ENCODE measurements around the gene CIDEB. TPM values are rescaled to one million over a fixed set of nuclear protein-coding genes. Genes with fewer than 3 reads are reported as not detected.
A peak's percentile ranks its signal among the peaks of the same experiment; 100 is the strongest.

The CIDEB gene
- total and polyA plus RNA-seq, 9 of the 15 experiments (the other 6 are each of a cell fraction or from before 2014, with no cell fraction given) = 0.03 to 0.35 (median 0.09) TPM; not detected in 3

- H3K9me3 ChIP-seq (replicated peaks; ENCODE audit: control insufficient read depth, insufficient read depth, low read depth, low read length) = no peaks in the 10 kb centered on the region
- no peaks in the 10 kb centered on the region for H3K9me1 ChIP-seq (ENCODE audit: control insufficient read depth, insufficient read depth, low read length)
- peaks cover 5% of the 10 kb centered on the region; the same call in 1 of the 3 replicates for H3K36me3 ChIP-seq (ENCODE audit: control insufficient read depth, insufficient read depth, low read length)
- 70% methylated on average over 10 of the region's 10 CpGs for WGBS (ENCODE audit: insufficient coverage, low coverage, missing lambda C conversion rate)
- H3K27me3 ChIP-seq (ENCODE audit: control insufficient read depth in 2 of 2, insufficient read depth in 2 of 2, low read length in 2 of 2) = no peaks in the 10 kb centered on the region
- ATAC-seq (peak; percentile 33; the same call in 2 of the 3 replicates), FAIRE-seq (no peak), DNase-seq (ENCODE audit: extremely low read depth in 1 of 4, low spot score in 3 of 4) (no peak)
- no TSS peak for BruUV-seq (replicated peaks)
- ChIA-PET POLR2A (interaction anchor here (0.6 to 1.2 kb wide), 5 partner anchors 9 to 213 kb away, joined by 3 to 5 read pairs (median 3); partner anchors contain the start of genes DHRS1 and NOP9), CTCF (ENCODE audit: low intra/inter-chr PET ratio) (no interaction called here)
- peak overlapping the region; percentile 60 for H3K4me2 ChIP-seq (ENCODE audit: insufficient read depth, low read length)
- TF ChIP-seq RUNX1 (IDR thresholded peaks at IDR 0.05; ENCODE audit: low read depth) = no peak
- in situ Hi-C loops (cut with MboI) (no loop called here), intact Hi-C loops (cut with micrococcal nuclease) (no loop called here)
- H3K9ac ChIP-seq (ENCODE audit: insufficient read depth in 1 of 2, low read depth in 2 of 2, low read length in 2 of 2) = 0 out of 4 replicates have a peak overlapping the region, but pooled peaks of 1 of the 2 experiments have one; percentile 11
- H3K4me3 ChIP-seq = no peak overlapping the region
- peak overlapping the region; percentile 83; the same call in 1 of the 2 replicates for H2AFZ ChIP-seq (ENCODE audit: low read depth, low read length)
- H4K20me1 ChIP-seq (replicated peaks; ENCODE audit: control insufficient read depth, insufficient read depth, low read length) = no peaks in the 10 kb centered on the region
- peak overlapping the region; percentile 71; the same call in 2 of the 3 replicates for H3K27ac ChIP-seq (ENCODE audit: extremely low read depth, low read depth, low read length)
- H3K79me2 ChIP-seq (ENCODE audit: control insufficient read depth, insufficient read depth, low read length) = no peaks in the 10 kb centered on the region
- peaks cover 20 to 30% of the 10 kb centered on the region in 2 experiments for H3K4me1 ChIP-seq (replicated peaks in 1 of 2; ENCODE audit: control insufficient read depth in 2 of 2, insufficient read depth in 2 of 2, low read length in 2 of 2)
Measured at GRCh38 chr14:24315243-24315806, 7.5 kb upstream of the CIDEB start.

- no peak overlapping the region for H3K4me2 ChIP-seq (ENCODE audit: insufficient read depth, low read length)
- POLR2A ChIA-PET = interaction anchor here (0.7 kb wide), 1 partner anchor 10 kb away, joined by 5 read pairs; no protein-coding TSS in a partner anchor
- CTCF ChIA-PET (ENCODE audit: low intra/inter-chr PET ratio) = no interaction called here
Measured at GRCh38 chr14:24314377-24315193, 6.8 kb upstream of the CIDEB start.

More at GRCh38 chr14:24314377-24315193, 6.8 kb upstream of the CIDEB start:
- Histone ChIP-seq H3K9me3 (replicated peaks; ENCODE audit: control insufficient read depth, insufficient read depth, low read depth, low read length) (no peaks in the 10 kb centered on the region), H3K36me3 (ENCODE audit: control insufficient read depth, insufficient read depth, low read length) (peaks cover 10% of the 10 kb centered on the region; the same call in 1 of the 3 replicates), H3K27ac (ENCODE audit: extremely low read depth, low read depth, low read length) (no peak overlapping the region), H3K9ac (ENCODE audit: insufficient read depth in 1 of 2, low read depth in 2 of 2, low read length in 2 of 2) (peak overlapping the region in 1 of 2 experiments; percentile 40; a peak in 1 of 4 replicates), H4K20me1 (replicated peaks; ENCODE audit: control insufficient read depth, insufficient read depth, low read length) (no peaks in the 10 kb centered on the region), H3K4me3 (no peak overlapping the region), H3K9me1 (ENCODE audit: control insufficient read depth, insufficient read depth, low read length) (no peaks in the 10 kb centered on the region), H3K4me1 (replicated peaks in 1 of 2; ENCODE audit: control insufficient read depth in 2 of 2, insufficient read depth in 2 of 2, low read length in 2 of 2) (peaks cover 20 to 30% of the 10 kb centered on the region in 2 experiments), H3K27me3 (ENCODE audit: control insufficient read depth in 2 of 2, insufficient read depth in 2 of 2, low read length in 2 of 2) (no peaks in the 10 kb centered on the region), H2AFZ (ENCODE audit: low read depth, low read length) (no peak overlapping the region), H3K79me2 (ENCODE audit: control insufficient read depth, insufficient read depth, low read length) (no peaks in the 10 kb centered on the region)
- in situ Hi-C loops (cut with MboI) (no loop called here), intact Hi-C loops (cut with micrococcal nuclease) (no loop called here)
- no peak for TF ChIP-seq ZNF347 (CRISPR knock-in tag; IDR thresholded peaks at IDR 0.05; ENCODE audit: low read depth)
- no peak for TF ChIP-seq MED1 (CRISPR knock-in tag; IDR thresholded peaks at IDR 0.05; ENCODE audit: borderline replicate concordance)
- DNase-seq (ENCODE audit: extremely low read depth in 1 of 4, low spot score in 3 of 4) (no peak), FAIRE-seq (no peak), ATAC-seq (no peak)
- 74% methylated on average over 4 of the region's 5 CpGs for WGBS (ENCODE audit: insufficient coverage, low coverage, missing lambda C conversion rate)
- BruUV-seq (replicated peaks) = TSS peak; percentile 15

All from K562 (cell line).